Lung (tissue), 12 donors: Measurements from ENCODE around the gene CKAP5. TPM values are rescaled to one million over a fixed set of nuclear protein-coding genes. Genes with fewer than 3 reads are reported as not detected.
"Not testable (repeated sequence)": the region's sequence is repeated elsewhere in the genome, so short reads cannot be mapped to it uniquely, and the experiment has no call there.

ENCODE experiments used
- ATAC-seq: fragments of 200-7000 bp; cut with Tn5 transposase; one replicate; pipeline ENCODE4 v1.9.1; 2020; ENCODE audit warnings: moderate number of reproducible peaks; ENCODE audit not compliant: insufficient read depth, low FRiP score
- DNase-seq, 3 donors: peaks; one replicate each; pipeline ENCODE4 v3.0.0-alpha.2; 2013 to 2017
- H3K27ac ChIP-seq, 2 donors: one replicate each; pipeline ENCODE4 v1.5.1; 2013; ENCODE audit warnings: mild to moderate bottlenecking in 2 of 2, moderate library complexity in 2 of 2, control low read depth in 1 of 2, inconsistent platforms in 1 of 2, low read depth in 1 of 2, low read length in 1 of 2
- H3K27me3 ChIP-seq, 3 donors: one replicate each; pipeline ENCODE4 v1.5.1; 2013; ENCODE audit warnings: low read length in 2 of 3; ENCODE audit not compliant: control insufficient read depth in 3 of 3, insufficient read depth in 3 of 3
- H3K36me3 ChIP-seq, 4 donors: one replicate each; pipeline ENCODE4 v1.5.1; 2013; ENCODE audit warnings: low read length in 4 of 4, mild to moderate bottlenecking in 1 of 4, moderate library complexity in 1 of 4; ENCODE audit not compliant: control insufficient read depth in 4 of 4, insufficient read depth in 4 of 4
- H3K4me1 ChIP-seq, 5 donors: one replicate each; pipeline ENCODE4 v1.5.1; 2013; ENCODE audit warnings: low read length in 5 of 5, mild to moderate bottlenecking in 2 of 5, moderate library complexity in 1 of 5; ENCODE audit not compliant: control insufficient read depth in 5 of 5, insufficient read depth in 5 of 5
- H3K4me3 ChIP-seq: one replicate; pipeline ENCODE4 v1.5.1; 2013; ENCODE audit warnings: mild to moderate bottlenecking, control low read depth, moderate library complexity
- H3K9ac ChIP-seq, 2 donors: one replicate each; pipeline ENCODE4 v1.5.1; 2013; ENCODE audit warnings: low read length in 2 of 2, control low read depth in 1 of 2; ENCODE audit not compliant: insufficient read depth in 1 of 2
- H3K9me3 ChIP-seq, 4 donors: one replicate each; pipeline ENCODE4 v1.5.1; 2013; ENCODE audit warnings: low read length in 3 of 4, mild to moderate bottlenecking in 1 of 4, moderate library complexity in 1 of 4; ENCODE audit not compliant: control insufficient read depth in 4 of 4, insufficient read depth in 3 of 4
- WGBS, 2 donors: extraction: QIAGEN DNeasy Blood & Tissue Kit; methylation state at CpG; one replicate each; pipeline ENCODE4 v1.1.7; 2013; 5-methylcytosine and 5-hydroxymethylcytosine counted together
- polyA plus RNA-seq, 2 donors: library from polyadenylated mRNA; stranded (reverse); fragments of 200-250 nt; gene quantifications; one replicate each; pipeline ENCODE4 v1.2.1, GENCODE V29; 2013
- total RNA-seq, 2 donors: library from RNA; depleted of rRNA in 1 of 2; stranded (reverse); fragments of >200 nt in 1 of 2; gene quantifications; one replicate each; pipeline ENCODE4 v1.2.1, GENCODE V29; 2014 to 2021
- TF ChIP-seq, protein P1 (sequence below): IDR thresholded peaks from 2 replicates; pipeline ENCODE4 v1.5.1; 2012; ENCODE audit warnings: mild to moderate bottlenecking; ENCODE audit errors: control extremely low read depth, extremely low read depth
- donor health status: control.
- donor health status: control.
- donor health status: Bipolar disorder and iron deficiency.
- donor health status: healthy.
- donor health status: DM: yes; HTN: yes; CAD: no.

The CKAP5 gene
- total and polyA plus RNA-seq, 4 donors: 5.7 to 76.7 (median 32.2) TPM

DNA sequence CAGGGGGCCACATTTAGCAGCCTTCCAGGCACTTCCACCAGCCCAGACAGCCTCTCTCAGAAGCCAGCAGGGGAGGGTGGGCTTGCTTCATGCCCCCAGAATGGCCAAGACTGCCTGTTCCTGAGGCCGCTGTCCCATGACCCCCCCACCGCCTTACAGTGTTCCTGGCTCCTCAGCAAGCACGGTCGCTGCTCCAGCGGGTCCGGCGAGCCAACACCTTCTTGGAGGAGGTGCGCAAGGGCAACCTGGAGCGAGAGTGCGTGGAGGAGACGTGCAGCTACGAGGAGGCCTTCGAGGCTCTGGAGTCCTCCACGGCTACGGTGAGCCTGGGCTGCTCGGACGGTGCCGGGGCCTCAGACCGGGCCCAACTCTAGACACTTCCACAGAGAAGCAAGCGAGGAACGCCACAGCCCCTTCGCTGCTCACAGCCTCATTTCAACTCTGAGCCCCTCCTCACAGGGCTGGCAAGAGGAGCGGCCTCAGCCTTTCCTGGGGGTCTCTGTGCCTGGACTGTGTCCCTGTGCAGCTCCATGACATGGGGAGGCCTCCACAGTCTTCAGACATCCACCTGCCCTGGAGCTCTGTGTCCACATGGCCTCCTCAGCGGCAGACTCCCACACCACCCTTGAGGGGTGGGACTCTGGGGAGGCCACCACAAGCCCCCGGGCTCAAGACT lies 126.4 kb downstream of the CKAP5 start:
- ATAC-seq: no peak
- no peak overlapping the region for H3K9ac ChIP-seq
- H3K4me1 ChIP-seq: peaks cover 0 to 5% (median 0%) of the 10 kb centered on the region in 5 donors
- no peak overlapping the region for H3K27ac ChIP-seq
- WGBS, 2 donors: 88 to 95% methylated on average over 25 of the region's 25 CpGs
- no peaks in the 10 kb centered on the region for H3K27me3 ChIP-seq
- TF ChIP-seq, protein P1, sequence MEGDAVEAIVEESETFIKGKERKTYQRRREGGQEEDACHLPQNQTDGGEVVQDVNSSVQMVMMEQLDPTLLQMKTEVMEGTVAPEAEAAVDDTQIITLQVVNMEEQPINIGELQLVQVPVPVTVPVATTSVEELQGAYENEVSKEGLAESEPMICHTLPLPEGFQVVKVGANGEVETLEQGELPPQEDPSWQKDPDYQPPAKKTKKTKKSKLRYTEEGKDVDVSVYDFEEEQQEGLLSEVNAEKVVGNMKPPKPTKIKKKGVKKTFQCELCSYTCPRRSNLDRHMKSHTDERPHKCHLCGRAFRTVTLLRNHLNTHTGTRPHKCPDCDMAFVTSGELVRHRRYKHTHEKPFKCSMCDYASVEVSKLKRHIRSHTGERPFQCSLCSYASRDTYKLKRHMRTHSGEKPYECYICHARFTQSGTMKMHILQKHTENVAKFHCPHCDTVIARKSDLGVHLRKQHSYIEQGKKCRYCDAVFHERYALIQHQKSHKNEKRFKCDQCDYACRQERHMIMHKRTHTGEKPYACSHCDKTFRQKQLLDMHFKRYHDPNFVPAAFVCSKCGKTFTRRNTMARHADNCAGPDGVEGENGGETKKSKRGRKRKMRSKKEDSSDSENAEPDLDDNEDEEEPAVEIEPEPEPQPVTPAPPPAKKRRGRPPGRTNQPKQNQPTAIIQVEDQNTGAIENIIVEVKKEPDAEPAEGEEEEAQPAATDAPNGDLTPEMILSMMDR: no peak
- DNase-seq: no peak
- H3K4me3 ChIP-seq: no peak overlapping the region
- no peaks in the 10 kb centered on the region for H3K9me3 ChIP-seq
- no peaks in the 10 kb centered on the region for H3K36me3 ChIP-seq

DNA sequence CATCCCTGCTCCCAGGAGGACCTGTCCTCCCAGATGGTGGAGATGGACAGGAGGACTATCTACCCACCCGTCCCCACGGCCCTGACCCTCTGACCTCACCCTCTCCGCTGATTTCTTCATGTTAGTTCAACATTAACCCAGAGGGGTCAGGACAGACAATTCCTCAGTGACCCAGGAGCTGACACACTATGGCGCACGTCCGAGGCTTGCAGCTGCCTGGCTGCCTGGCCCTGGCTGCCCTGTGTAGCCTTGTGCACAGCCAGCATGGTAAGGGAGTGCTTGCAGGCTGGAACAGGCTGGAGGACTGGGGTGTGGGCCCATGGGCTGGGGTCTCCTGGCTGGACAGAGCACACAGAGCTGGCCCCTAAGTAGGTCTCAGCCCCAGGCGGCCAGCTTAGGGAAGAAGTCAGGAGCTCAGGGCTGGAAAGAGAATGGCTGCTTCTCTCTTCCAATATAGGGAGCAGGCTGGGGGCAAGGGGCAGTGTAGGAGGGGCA lies 127.0 kb downstream of the CKAP5 start, which contains the start of gene F2:
F2 (plus strand) TSS at position 166 of the 495 bp plus-strand sequence; CDS start at position 189, 23 bp downstream.
- no peak for ATAC-seq
- TF ChIP-seq, protein P1: no peak
- whole genome bisulfite sequencing, 2 donors: 89 to 94% methylated on average over 7 of the region's 7 CpGs
- H3K36me3 ChIP-seq: no peaks in the 10 kb centered on the region
- peaks cover 0 to 5% (median 0%) of the 10 kb centered on the region in 5 donors for H3K4me1 ChIP-seq
- no peaks in the 10 kb centered on the region for H3K9me3 ChIP-seq
- H3K9ac ChIP-seq: no peak within 1 kb of the TSS
- no peak within 1 kb of the TSS for H3K27ac ChIP-seq
- H3K4me3 ChIP-seq: no peak within 1 kb of the TSS
- no peaks in the 10 kb centered on the region for H3K27me3 ChIP-seq
- DNase-seq: no peak

DNA sequence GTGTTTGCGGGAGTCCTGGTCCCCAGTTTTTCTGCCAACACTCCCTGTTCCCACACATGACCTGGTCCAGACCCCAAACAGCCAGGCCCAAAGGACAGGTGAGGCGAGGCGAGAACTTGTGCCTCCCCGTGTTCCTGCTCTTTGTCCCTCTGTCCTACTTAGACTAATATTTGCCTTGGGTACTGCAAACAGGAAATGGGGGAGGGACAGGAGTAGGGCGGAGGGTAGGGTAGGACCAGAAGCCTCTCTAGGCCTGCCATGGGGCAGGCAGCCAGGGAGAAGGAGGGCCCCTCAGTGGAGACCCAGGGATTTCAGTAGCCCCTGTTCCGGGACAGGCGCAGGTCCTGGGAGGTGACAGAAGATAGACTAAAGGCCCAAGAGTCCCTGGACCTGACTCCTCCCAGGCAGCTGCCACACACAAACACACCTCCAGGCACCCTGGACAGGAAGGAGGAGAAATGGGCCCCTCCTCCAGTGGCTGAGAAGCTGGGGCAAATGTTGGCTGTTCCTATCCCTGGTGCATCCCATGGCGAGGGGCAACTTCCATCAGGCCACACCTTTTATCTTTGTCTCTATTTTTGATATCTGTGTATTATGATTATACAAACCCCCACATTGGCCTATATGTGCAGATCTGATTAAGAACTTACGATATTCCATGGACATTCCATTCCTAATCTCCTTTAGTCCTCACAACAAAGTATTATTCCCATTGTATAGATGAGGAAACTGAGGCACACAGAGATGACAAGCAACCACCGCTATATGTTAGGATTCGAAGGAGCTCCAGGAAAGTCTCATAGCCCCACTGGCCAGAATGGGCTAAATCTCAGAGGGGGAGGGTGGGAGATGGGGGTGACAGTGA lies 127.7 kb downstream of the CKAP5 start:
- Histone ChIP-seq H3K9ac (no peak overlapping the region), H3K27ac (no peak overlapping the region), H3K4me1 (peaks cover 0 to 5% (median 0%) of the 10 kb centered on the region in 5 donors), H3K27me3 (no peaks in the 10 kb centered on the region), H3K36me3 (no peaks in the 10 kb centered on the region), H3K9me3 (no peaks in the 10 kb centered on the region), H3K4me3 (no peak overlapping the region)
- TF ChIP-seq, protein P1: no peak
- ATAC-seq (no peak), DNase-seq (peak; percentile 11 to 47 (median 26))
- 73 to 81% methylated on average over 11 of the region's 11 CpGs for WGBS, 2 donors

DNA sequence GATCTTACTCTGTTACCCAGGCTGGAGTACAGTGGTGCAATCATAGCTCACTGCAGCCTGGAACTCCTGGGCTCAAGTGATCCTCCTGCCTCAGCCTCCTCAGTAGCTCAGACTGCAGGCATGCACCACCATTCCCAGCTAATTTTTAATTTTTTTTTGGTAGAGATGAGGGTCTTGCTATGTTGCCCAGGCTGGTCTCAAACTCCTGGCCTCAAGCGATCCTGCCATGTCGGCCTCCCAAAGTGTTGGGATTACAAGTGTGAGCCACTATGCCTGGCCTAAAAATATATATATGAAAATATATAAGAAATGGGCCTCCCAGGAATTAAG lies 128.3 kb downstream of the CKAP5 start:
- H3K9ac ChIP-seq, ATAC-seq, H3K27ac ChIP-seq, H3K36me3 ChIP-seq, H3K9me3 ChIP-seq, H3K4me3 ChIP-seq, DNase-seq, H3K27me3 ChIP-seq, H3K4me1 ChIP-seq: not testable (repeated sequence)
- 94 to 98% methylated on average over 2 of the region's 2 CpGs for WGBS, 2 donors
